Upper lobe of right lung (tissue), 1 donor: Measurements from ENCODE around the gene TMEM62. TPM values are rescaled to one million over a fixed set of nuclear protein-coding genes. Genes with fewer than 3 reads are reported as not detected.

ENCODE experiments used
- ATAC-seq: fragments of 200-7000 bp; cut with Tn5 transposase; one replicate; pipeline ENCODE4 v1.9.1; 2020; ENCODE audit warnings: mild to moderate bottlenecking, moderate library complexity
- DNase-seq: peaks from one replicate; pipeline ENCODE4 v3.0.0-alpha.2; 2020
- H3K27ac ChIP-seq: fragments of 200-600 bp; one replicate; pipeline ENCODE4 v1.8.0; 2022
- H3K27me3 ChIP-seq: fragments of 200-600 bp; one replicate; pipeline ENCODE4 v1.8.0; 2022; ENCODE audit warnings: mild to moderate bottlenecking
- H3K36me3 ChIP-seq: fragments of 200-600 bp; one replicate; pipeline ENCODE4 v1.8.0; 2022
- H3K4me1 ChIP-seq: fragments of 200-600 bp; one replicate; pipeline ENCODE4 v1.8.0; 2022
- H3K4me3 ChIP-seq: fragments of 200-600 bp; one replicate; pipeline ENCODE4 v1.8.0; 2022; ENCODE audit warnings: mild to moderate bottlenecking
- H3K9me3 ChIP-seq: fragments of 200-600 bp; one replicate; pipeline ENCODE4 v1.8.0; 2022
- intact Hi-C: fragments of 100-400 bp; cut with DNase I; formaldehyde crosslinking; loops from one replicate; pipeline ENCODE4 v1.11.0; 2022
- total RNA-seq: library from RNA; stranded (reverse); fragmentation: NEBNext Ultra II Directional; extraction: Animal tissue kit (Norgen Biotek cat#: 25700); gene quantifications from one replicate; pipeline ENCODE4 v1.2.1, GENCODE V29; 2021
- TF ChIP-seq, protein P1 (sequence below): fragments of 200-600 bp; IDR thresholded peaks from one replicate; pipeline ENCODE4 v1.8.0; 2022; ENCODE audit warnings: antibody characterized with exemption
- donor health status: DM: no; HTN: yes; CAD: no; lungs with severe emphysema.

Gene TMEM62
- total RNA-seq, 1 donor from 2014 or later = 28.1 TPM

DNA sequence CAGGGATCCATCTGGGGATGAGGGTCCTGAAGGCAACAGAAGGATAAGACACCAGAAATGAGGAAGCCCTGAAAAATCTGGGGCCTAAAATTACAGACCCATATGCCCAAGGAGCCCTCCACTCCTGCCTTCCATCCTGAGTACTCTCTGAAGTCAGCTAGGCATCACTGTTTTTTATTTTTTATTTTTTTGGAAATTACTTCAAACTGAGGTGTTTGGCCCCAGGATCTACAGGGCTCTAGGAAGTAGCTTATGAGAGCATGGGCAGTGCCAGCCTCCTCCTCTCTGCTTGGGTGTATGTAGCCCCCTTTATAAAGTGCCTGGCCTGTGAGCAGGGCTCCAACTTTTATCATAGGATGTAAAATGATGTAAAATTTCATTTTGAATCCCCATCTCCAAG lies 79.6 kb downstream of the TMEM62 start:
- H3K27me3 ChIP-seq = peaks cover 6% of the 10 kb centered on the region
- ATAC-seq = no peak
- TF ChIP-seq, protein P1, sequence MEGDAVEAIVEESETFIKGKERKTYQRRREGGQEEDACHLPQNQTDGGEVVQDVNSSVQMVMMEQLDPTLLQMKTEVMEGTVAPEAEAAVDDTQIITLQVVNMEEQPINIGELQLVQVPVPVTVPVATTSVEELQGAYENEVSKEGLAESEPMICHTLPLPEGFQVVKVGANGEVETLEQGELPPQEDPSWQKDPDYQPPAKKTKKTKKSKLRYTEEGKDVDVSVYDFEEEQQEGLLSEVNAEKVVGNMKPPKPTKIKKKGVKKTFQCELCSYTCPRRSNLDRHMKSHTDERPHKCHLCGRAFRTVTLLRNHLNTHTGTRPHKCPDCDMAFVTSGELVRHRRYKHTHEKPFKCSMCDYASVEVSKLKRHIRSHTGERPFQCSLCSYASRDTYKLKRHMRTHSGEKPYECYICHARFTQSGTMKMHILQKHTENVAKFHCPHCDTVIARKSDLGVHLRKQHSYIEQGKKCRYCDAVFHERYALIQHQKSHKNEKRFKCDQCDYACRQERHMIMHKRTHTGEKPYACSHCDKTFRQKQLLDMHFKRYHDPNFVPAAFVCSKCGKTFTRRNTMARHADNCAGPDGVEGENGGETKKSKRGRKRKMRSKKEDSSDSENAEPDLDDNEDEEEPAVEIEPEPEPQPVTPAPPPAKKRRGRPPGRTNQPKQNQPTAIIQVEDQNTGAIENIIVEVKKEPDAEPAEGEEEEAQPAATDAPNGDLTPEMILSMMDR = no peak

DNA sequence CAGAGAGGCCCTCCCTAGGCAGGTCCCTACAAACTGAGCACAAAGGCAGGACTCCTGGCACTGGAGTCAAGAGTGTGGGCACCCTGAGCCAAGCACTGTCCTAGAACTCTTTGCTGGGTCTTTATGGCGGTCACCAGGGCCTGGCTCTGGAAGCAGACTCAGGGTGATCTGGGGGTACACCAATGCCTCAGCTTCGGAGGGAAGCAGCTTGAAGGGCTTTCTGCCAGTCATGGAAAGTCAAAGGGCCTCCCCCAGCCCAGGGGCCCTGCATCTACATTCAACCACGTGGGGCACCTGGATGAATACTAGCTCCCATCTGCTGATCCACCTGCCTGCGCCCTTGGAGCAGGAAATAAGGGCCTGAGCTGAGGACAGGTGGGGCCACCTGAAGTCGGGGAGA lies 80.1 kb downstream of the TMEM62 start:
- DNase-seq = no peak
- intact Hi-C loops = no loop called here
- TF ChIP-seq, protein P1 = no peak

More for the DNA sequence above, 79.6 kb downstream of the TMEM62 start:
- Histone ChIP-seq H3K4me1 (no peaks in the 10 kb centered on the region), H3K27ac (no peak overlapping the region), H3K9me3 (no peaks in the 10 kb centered on the region), H3K36me3 (no peaks in the 10 kb centered on the region), H3K4me3 (no peak overlapping the region)
- intact Hi-C loops = no loop called here
- DNase-seq = no peak

DNA sequence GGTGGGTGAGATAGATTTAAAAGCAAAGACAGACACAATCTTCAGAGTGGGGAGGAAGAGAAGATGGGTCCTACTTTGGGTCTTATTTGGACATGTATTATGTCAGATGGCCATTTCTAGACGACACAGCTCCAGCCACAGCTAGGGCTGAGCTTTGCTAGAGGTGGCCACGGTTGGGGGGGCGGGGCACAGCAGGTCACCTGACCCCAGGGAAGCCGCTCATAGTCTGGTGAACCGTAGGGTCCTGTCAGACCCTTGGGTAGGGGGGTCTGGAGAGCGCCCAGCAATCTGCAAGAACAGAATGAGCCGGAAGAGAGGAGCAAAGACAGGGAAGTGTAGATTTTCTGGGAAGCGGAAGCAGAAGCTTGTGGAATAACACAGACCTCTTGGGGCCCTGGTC lies 80.8 kb downstream of the TMEM62 start:
- TF ChIP-seq, protein P1 = no peak
- Histone ChIP-seq H3K4me1 (no peaks in the 10 kb centered on the region), H3K27me3 (peaks cover 2% of the 10 kb centered on the region), H3K4me3 (no peak overlapping the region), H3K27ac (no peak overlapping the region), H3K9me3 (no peaks in the 10 kb centered on the region), H3K36me3 (no peaks in the 10 kb centered on the region)
- ATAC-seq = no peak
- intact Hi-C loops = no loop called here
- DNase-seq = no peak

More for the DNA sequence above, 80.1 kb downstream of the TMEM62 start:
- no peak overlapping the region for H3K27ac ChIP-seq
- no peak overlapping the region for H3K4me3 ChIP-seq
- H3K4me1 ChIP-seq = no peaks in the 10 kb centered on the region
- ATAC-seq = no peak
- H3K27me3 ChIP-seq = peaks cover 6% of the 10 kb centered on the region
- no peaks in the 10 kb centered on the region for H3K9me3 ChIP-seq
- H3K36me3 ChIP-seq = no peaks in the 10 kb centered on the region

DNA sequence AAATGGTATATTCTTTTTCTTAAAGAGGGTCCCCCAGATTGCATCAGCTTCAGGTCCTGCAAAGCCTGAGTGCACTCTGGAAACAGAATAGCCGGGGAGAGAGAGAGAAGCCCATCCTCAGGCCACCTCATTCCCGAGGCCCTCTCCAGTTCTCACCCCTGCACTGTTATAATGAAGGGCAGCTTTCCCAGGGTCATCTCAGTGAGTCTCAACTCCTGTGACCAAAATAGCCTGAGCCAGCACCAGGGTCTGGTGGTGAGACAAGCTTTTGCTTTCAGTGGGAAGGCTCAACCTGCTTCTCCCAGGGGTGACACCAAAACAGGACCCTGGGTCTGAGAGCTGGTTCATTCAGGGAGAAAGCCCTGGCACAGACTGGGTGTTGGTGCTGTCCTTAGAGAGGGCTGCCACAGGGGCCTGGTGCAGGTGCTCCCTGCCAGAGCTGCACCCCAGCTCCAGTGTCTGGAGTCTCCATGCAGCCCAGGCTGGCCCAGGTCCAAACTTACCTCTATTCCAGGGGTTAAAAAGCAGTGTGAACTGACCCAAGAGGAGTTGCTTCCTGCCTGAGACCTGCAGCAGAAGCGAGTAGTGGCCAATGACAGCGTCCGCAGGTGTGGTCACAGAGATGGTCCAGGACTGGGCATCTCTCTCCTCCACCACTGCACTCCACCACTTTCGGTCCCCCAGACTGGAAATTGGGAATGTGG lies 81.4 kb downstream of the TMEM62 start:
- no peak for ATAC-seq
- no peak for DNase-seq
- H3K36me3 ChIP-seq = no peaks in the 10 kb centered on the region
- intact Hi-C loops = no loop called here
- H3K9me3 ChIP-seq = no peaks in the 10 kb centered on the region
- no peak overlapping the region for H3K27ac ChIP-seq
- H3K27me3 ChIP-seq = no peaks in the 10 kb centered on the region
- H3K4me1 ChIP-seq = no peaks in the 10 kb centered on the region
- TF ChIP-seq, protein P1 = no peak
- H3K4me3 ChIP-seq = no peak overlapping the region

DNA sequence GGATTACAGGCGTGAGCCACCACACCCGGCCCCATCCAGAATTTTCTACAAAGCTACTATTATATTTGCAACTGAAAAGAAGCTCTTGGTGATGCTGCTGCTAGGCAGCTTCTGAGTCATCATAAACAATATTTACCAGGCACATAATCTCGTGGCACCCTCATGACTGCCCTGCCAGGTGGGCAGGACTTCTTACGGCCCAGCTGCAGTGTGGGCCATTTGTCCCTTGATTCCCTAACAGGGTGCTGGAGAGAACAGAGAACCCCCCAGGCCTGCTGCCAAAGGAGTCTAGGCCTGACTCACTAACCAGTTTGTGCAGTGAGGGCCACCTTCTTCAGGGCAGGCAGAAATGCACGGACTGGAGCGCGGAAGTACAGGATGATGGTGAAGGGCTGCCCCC lies 82.6 kb downstream of the TMEM62 start:
- Histone ChIP-seq H3K9me3 (no peaks in the 10 kb centered on the region), H3K4me3 (no peak overlapping the region), H3K27me3 (no peaks in the 10 kb centered on the region), H3K4me1 (no peaks in the 10 kb centered on the region), H3K27ac (no peak overlapping the region), H3K36me3 (no peaks in the 10 kb centered on the region)
- intact Hi-C loops = no loop called here
- TF ChIP-seq, protein P1 = no peak
- ATAC-seq (no peak), DNase-seq (no peak)
